SJCRH30 (cell line): ENCODE data around the gene RNPC3. TPM values are rescaled to one million over a fixed set of nuclear protein-coding genes. Genes with fewer than 3 reads are reported as not detected.

ENCODE experiments used
- DNase-seq, 2 experiments: peaks; one replicate each; pipeline ENCODE4 v3.0.0-alpha.2; 2015 to 2020
- H3K27ac ChIP-seq: fragments of 250-450 bp; sonication (Bioruptor Pico); 2 replicates; pipeline ENCODE4 v1.5.1; 2020; ENCODE audit warnings: mild to moderate bottlenecking, moderate library complexity
- H3K27me3 ChIP-seq: fragments of 250-450 bp; sonication (Bioruptor Pico); 2 replicates; pipeline ENCODE4 v1.5.1; 2020; ENCODE audit warnings: mild to moderate bottlenecking, moderate library complexity
- H3K36me3 ChIP-seq: fragments of 250-450 bp; sonication (Bioruptor Pico); 2 replicates; pipeline ENCODE4 v1.5.1; 2020; ENCODE audit warnings: mild to moderate bottlenecking, moderate library complexity
- H3K4me1 ChIP-seq: fragments of 250-450 bp; sonication (Bioruptor Pico); 2 replicates; pipeline ENCODE4 v1.5.1; 2020; ENCODE audit warnings: mild to moderate bottlenecking, moderate library complexity
- H3K4me3 ChIP-seq: fragments of 250-450 bp; sonication (Bioruptor Pico); 2 replicates; pipeline ENCODE4 v1.5.1; 2020; ENCODE audit warnings: mild to moderate bottlenecking, moderate library complexity
- H3K9me3 ChIP-seq: fragments of 250-450 bp; sonication (Bioruptor Pico); replicated peaks from 2 replicates; pipeline ENCODE4 v1.5.1; 2020; ENCODE audit warnings: mild to moderate bottlenecking, moderate library complexity
- total RNA-seq: library from RNA; depleted of rRNA; stranded (reverse); fragments of >200 nt; shearing (Covaris generic); gene quantifications from 2 replicates; pipeline ENCODE4 v1.2.3, GENCODE V29; 2014; rRNA removed

RNPC3 gene, protein sequence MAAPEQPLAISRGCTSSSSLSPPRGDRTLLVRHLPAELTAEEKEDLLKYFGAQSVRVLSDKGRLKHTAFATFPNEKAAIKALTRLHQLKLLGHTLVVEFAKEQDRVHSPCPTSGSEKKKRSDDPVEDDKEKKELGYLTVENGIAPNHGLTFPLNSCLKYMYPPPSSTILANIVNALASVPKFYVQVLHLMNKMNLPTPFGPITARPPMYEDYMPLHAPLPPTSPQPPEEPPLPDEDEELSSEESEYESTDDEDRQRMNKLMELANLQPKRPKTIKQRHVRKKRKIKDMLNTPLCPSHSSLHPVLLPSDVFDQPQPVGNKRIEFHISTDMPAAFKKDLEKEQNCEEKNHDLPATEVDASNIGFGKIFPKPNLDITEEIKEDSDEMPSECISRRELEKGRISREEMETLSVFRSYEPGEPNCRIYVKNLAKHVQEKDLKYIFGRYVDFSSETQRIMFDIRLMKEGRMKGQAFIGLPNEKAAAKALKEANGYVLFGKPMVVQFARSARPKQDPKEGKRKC
- 10.8 and 16.9 TPM in 2 replicates for total RNA-seq

GRCh38 chr1:103525607-103526507, at the start of gene RNPC3:
RNPC3 (plus strand) TSS chr1:103525699; CDS start chr1:103526071, 372 bp downstream.
- Histone ChIP-seq H3K27me3 (no peaks in the 10 kb centered on the region), H3K36me3 (peaks cover 2% of the 10 kb centered on the region; the same call in 1 of the 2 replicates), H3K27ac (peak within 1 kb of the TSS; percentile 99), H3K4me3 (peak within 1 kb of the TSS; percentile 98), H3K9me3 (no peaks in the 10 kb centered on the region), H3K4me1 (no peaks in the 10 kb centered on the region)
- peak; percentile 81 to 92 for DNase-seq

- DNase-seq = no peak
- Histone ChIP-seq H3K4me1 (no peaks in the 10 kb centered on the region), H3K4me3 (no peak overlapping the region), H3K9me3 (no peaks in the 10 kb centered on the region), H3K27ac (no peak overlapping the region), H3K27me3 (no peaks in the 10 kb centered on the region), H3K36me3 (no peaks in the 10 kb centered on the region)
Measured at GRCh38 chr1:103477101-103477500, 48.4 kb upstream of the RNPC3 start.

GRCh38 chr1:103489935-103490334, 35.6 kb upstream of the RNPC3 start:
- Histone ChIP-seq H3K27me3 (no peaks in the 10 kb centered on the region), H3K4me1 (peaks cover 4% of the 10 kb centered on the region; the same call in 1 of the 2 replicates), H3K4me3 (no peak overlapping the region), H3K36me3 (no peaks in the 10 kb centered on the region), H3K9me3 (no peaks in the 10 kb centered on the region), H3K27ac (no peak overlapping the region)
- no peak for DNase-seq

GRCh38 chr1:103492003-103492625, 33.4 kb upstream of the RNPC3 start:
- H3K4me1 ChIP-seq = peaks cover 4% of the 10 kb centered on the region
- H3K27me3 ChIP-seq = no peaks in the 10 kb centered on the region
- no peaks in the 10 kb centered on the region for H3K36me3 ChIP-seq
- H3K9me3 ChIP-seq = no peaks in the 10 kb centered on the region
- no peak overlapping the region for H3K27ac ChIP-seq
- no peak overlapping the region for H3K4me3 ChIP-seq
- no peak for DNase-seq

- H3K36me3 ChIP-seq = no peaks in the 10 kb centered on the region
- H3K27me3 ChIP-seq = no peaks in the 10 kb centered on the region
- no peak overlapping the region for H3K4me3 ChIP-seq
- no peaks in the 10 kb centered on the region for H3K9me3 ChIP-seq
- H3K27ac ChIP-seq = no peak overlapping the region
- DNase-seq = peak in 1 of 2 experiments; percentile 5
- H3K4me1 ChIP-seq = no peaks in the 10 kb centered on the region; the same call in 1 of the 2 replicates
Measured at GRCh38 chr1:103496014-103496635, 29.4 kb upstream of the RNPC3 start.

DNA sequence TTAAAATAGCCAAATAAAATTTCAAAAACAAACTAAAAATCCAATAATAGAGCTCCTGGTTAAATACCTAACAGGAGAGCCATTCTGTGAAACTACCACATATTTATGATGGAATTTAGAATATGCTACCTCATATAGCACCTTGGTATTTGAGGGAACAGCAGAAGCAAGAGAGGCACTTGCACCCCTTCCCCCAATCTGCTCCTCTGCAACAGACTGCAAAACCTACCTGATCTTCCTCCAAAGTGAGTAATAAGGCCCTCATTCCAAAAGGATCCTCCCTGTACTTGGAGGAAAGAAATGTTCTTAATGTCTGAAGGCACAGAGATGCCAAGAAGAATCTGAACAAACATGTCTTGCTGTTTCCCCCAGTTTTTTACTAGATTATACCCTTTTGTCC, 28.1 kb upstream of the RNPC3 start:
- Histone ChIP-seq H3K27ac (no peak overlapping the region), H3K4me1 (no peaks in the 10 kb centered on the region; the same call in 1 of the 2 replicates), H3K27me3 (no peaks in the 10 kb centered on the region), H3K36me3 (no peaks in the 10 kb centered on the region), H3K4me3 (no peak overlapping the region), H3K9me3 (no peaks in the 10 kb centered on the region)
- no peak for DNase-seq

DNA sequence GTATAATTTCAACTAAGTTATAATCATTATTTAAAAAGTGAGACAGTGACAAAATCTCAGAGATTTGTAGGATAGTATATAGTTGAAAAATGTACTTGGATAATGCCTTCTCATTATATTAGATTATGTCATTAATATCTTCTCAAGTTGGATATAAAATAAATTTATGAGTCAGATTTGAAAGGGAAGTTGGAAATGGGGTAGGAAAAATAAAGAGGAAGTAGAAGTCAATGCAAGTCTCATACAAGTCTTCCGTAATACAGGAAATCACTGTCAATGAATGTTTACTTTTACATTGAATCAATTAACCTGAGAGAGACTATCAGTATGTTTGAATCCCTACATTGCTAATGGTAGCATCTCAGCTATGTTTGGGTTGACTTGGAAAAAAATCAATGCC, 16.2 kb upstream of the RNPC3 start:
- Histone ChIP-seq H3K4me3 (no peak overlapping the region), H3K9me3 (0 out of 2 replicates have a peak, but pooled peaks cover 3% of the 10 kb centered on the region)

DNA sequence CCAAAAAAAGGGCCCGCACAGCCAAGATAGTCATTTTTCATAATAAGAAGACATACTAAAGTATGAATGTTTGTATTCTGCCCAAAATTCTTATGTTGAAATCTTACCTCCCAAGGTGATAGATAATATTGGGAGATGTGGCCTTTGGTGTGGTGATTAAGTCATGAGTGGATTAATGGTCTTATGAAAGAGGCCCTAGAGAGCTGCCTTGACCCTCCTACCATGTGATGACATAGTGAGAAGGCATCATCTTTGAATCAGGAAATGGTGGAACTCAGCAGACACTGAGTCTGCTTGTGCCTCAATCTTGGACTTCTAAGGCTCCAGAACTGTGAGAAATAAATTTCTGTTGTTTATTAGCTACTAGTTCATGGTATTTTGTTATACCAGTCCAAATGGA, 11.8 kb upstream of the RNPC3 start:
- Histone ChIP-seq H3K9me3 (0 out of 2 replicates have a peak, but pooled peaks cover 3% of the 10 kb centered on the region), H3K36me3 (no peaks in the 10 kb centered on the region), H3K27me3 (no peaks in the 10 kb centered on the region), H3K4me3 (no peak overlapping the region), H3K27ac (no peak overlapping the region), H3K4me1 (no peaks in the 10 kb centered on the region)
- DNase-seq = no peak

More for the DNA sequence above, 16.2 kb upstream of the RNPC3 start:
- Histone ChIP-seq H3K27ac (no peak overlapping the region), H3K36me3 (no peaks in the 10 kb centered on the region), H3K4me1 (no peaks in the 10 kb centered on the region), H3K27me3 (no peaks in the 10 kb centered on the region)
- no peak for DNase-seq

DNA sequence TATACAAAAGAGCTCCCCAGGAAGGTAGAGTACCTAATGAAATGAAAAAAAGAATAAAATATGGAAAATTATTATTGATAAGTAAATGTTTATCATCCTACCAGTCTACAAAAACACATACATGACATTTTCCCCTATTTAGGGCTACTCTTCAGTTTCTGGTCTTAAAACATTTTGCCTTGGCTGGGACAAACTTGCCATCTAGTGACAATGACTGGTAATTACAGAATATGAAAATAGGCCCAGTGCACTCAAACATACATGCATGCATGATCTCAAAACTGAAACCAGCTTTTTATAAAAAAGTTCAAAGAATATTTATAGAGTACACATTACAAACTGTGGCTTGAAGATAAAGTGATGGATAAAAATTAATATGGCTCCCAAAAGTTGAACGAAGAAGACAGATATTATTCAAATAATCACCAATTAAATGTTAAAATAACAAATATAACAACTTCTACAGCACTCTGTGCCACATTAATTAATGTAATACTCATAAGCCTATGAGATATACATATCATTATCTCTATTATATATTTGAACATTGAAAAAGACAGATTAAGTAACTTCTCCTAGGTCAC, 10.5 kb upstream of the RNPC3 start:
- no peaks in the 10 kb centered on the region for H3K36me3 ChIP-seq
- no peak overlapping the region for H3K4me3 ChIP-seq
- no peaks in the 10 kb centered on the region for H3K27me3 ChIP-seq
- 0 out of 2 replicates have a peak, but pooled peaks cover 3% of the 10 kb centered on the region for H3K9me3 ChIP-seq
- no peak overlapping the region for H3K27ac ChIP-seq
- peak in 1 of 2 experiments; percentile 64 for DNase-seq
- no peaks in the 10 kb centered on the region for H3K4me1 ChIP-seq

- 0 out of 2 replicates have a peak, but pooled peaks cover 2% of the 10 kb centered on the region for H3K9me3 ChIP-seq
- H3K27me3 ChIP-seq = no peaks in the 10 kb centered on the region
- no peak overlapping the region for H3K27ac ChIP-seq
- no peak for DNase-seq
- no peaks in the 10 kb centered on the region for H3K4me1 ChIP-seq
- no peak overlapping the region for H3K4me3 ChIP-seq
- no peaks in the 10 kb centered on the region for H3K36me3 ChIP-seq
Measured at GRCh38 chr1:103516283-103516682, 9.2 kb upstream of the RNPC3 start.

GRCh38 chr1:103516693-103517092, 8.8 kb upstream of the RNPC3 start:
- Histone ChIP-seq H3K4me1 (no peaks in the 10 kb centered on the region), H3K4me3 (no peak overlapping the region), H3K36me3 (no peaks in the 10 kb centered on the region), H3K27me3 (no peaks in the 10 kb centered on the region), H3K9me3 (no peaks in the 10 kb centered on the region), H3K27ac (no peak overlapping the region)
- DNase-seq = no peak

GRCh38 chr1:103517380-103518047, 8.0 kb upstream of the RNPC3 start:
- Histone ChIP-seq H3K4me3 (no peak overlapping the region), H3K36me3 (no peaks in the 10 kb centered on the region), H3K9me3 (no peaks in the 10 kb centered on the region), H3K4me1 (no peaks in the 10 kb centered on the region), H3K27ac (no peak overlapping the region), H3K27me3 (no peaks in the 10 kb centered on the region)
- DNase-seq = no peak

DNA sequence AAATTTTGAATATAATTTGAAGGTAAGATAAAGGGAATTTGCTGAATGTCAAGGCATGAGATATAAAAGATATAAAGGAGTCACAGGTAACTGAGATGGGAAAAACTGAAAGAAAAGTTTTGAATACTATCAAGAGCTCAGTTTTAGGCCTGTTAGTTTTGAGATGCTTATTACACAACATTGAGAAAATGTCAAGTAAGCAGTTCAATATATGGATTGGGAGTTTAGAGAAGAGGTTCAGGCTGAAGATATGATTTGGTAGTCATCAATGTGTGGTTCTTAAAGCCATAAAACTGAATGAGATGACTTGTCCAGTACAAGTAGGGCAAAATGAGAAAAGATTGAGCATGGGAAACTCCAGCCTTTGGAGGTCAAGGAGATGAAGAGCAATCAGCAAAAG, 4.7 kb upstream of the RNPC3 start:
- Histone ChIP-seq H3K27ac (no peak overlapping the region), H3K9me3 (no peaks in the 10 kb centered on the region), H3K27me3 (no peaks in the 10 kb centered on the region), H3K4me1 (no peaks in the 10 kb centered on the region), H3K36me3 (0 out of 2 replicates have a peak, but pooled peaks cover 2% of the 10 kb centered on the region), H3K4me3 (no peak overlapping the region)
- DNase-seq = no peak
